Breast epithelium (tissue), 3 donors: Measurements from ENCODE around the gene FOCAD.

Experiments used
- CTCF ChIP-seq, 3 donors: fragments of 450-650 bp; IDR thresholded peaks; one replicate each; pipeline ENCODE4 v1.5.1; 2016 to 2017; ENCODE audit warnings: antibody characterized with exemption in 3 of 3, mild to moderate bottlenecking in 3 of 3, moderate library complexity in 3 of 3
- POLR2A ChIP-seq: fragments of 450-650 bp; IDR thresholded peaks from one replicate; pipeline ENCODE4 v1.6.1; 2016; ENCODE audit warnings: antibody characterized with exemption, mild to moderate bottlenecking, moderate library complexity
- POLR2AphosphoS5 ChIP-seq, 3 donors: sonication (generic); formaldehyde crosslinking; IDR thresholded peaks; one replicate each; pipeline ENCODE4 v1.6.1; 2017; ENCODE audit warnings: antibody characterized with exemption in 3 of 3

GRCh38 chr9:20838218-20838617 lies 154.2 kb downstream of the FOCAD start:
- no peak for TF ChIP-seq POLR2A
- no peak for TF ChIP-seq CTCF (IDR thresholded peaks at IDR 0.05)
- TF ChIP-seq POLR2AphosphoS5 (IDR thresholded peaks at IDR 0.05): no peak
